DMS114 treated with DMSO at 0.1 percent for 48 hours (cell line): ENCODE data around the gene MICU1.
"Not testable (repeated sequence)": the region's sequence is repeated elsewhere in the genome, so short reads cannot be mapped to it uniquely, and the experiment has no call there.

ENCODE experiments used
- DNase-seq: peaks from one replicate; lab custom pipeline; 2025; ENCODE audit not compliant: unreplicated experiment; lab: John Stamatoyannopoulos, UW

Gene MICU1

GRCh38 chr10:72331575-72332422, 294.1 kb downstream of the MICU1 start:
- no peak for DNase-seq

GRCh38 chr10:72330069-72330426, 295.8 kb downstream of the MICU1 start:
- DNase-seq, result no peak

- DNase-seq, result no peak
Observed at GRCh38 chr10:72329290-72330068, 296.4 kb downstream of the MICU1 start.

- no peak for DNase-seq
Observed at GRCh38 chr10:72328829-72329204, 297.1 kb downstream of the MICU1 start.

- DNase-seq, result peak; percentile 64
Observed at GRCh38 chr10:72328045-72328828, 297.6 kb downstream of the MICU1 start.

- not testable (repeated sequence) for DNase-seq
Observed at GRCh38 chr10:72326665-72327603, 298.9 kb downstream of the MICU1 start.

- not testable (repeated sequence) for DNase-seq
Observed at GRCh38 chr10:72325243-72326175, 300.4 kb downstream of the MICU1 start.

- no peak for DNase-seq
Observed at GRCh38 chr10:72323771-72324191, 302.1 kb downstream of the MICU1 start.

GRCh38 chr10:72323108-72323749, 302.6 kb downstream of the MICU1 start:
- DNase-seq, result no peak

- DNase-seq, result no peak
Observed at GRCh38 chr10:72322280-72323058, 303.4 kb downstream of the MICU1 start.

GRCh38 chr10:72322030-72322279, 303.9 kb downstream of the MICU1 start:
- no peak for DNase-seq

- no peak for DNase-seq
Observed at GRCh38 chr10:72321248-72322029, 304.4 kb downstream of the MICU1 start.

- DNase-seq, result no peak
Observed at GRCh38 chr10:72320676-72321247, 305.1 kb downstream of the MICU1 start.

GRCh38 chr10:72319416-72320254, 306.2 kb downstream of the MICU1 start:
- DNase-seq, result peak; percentile 46

GRCh38 chr10:72318418-72319262, 307.2 kb downstream of the MICU1 start:
- no peak for DNase-seq
